ENCODE measurements around the gene CA5A. TPM values are rescaled to one million over a fixed set of nuclear protein-coding genes. Genes with fewer than 3 reads are reported as not detected.

CA5A gene
- total and polyA plus RNA-seq, 9 of the 15 experiments (the other 6 are each of a cell fraction or from before 2014, with no cell fraction given): not detected

DNA sequence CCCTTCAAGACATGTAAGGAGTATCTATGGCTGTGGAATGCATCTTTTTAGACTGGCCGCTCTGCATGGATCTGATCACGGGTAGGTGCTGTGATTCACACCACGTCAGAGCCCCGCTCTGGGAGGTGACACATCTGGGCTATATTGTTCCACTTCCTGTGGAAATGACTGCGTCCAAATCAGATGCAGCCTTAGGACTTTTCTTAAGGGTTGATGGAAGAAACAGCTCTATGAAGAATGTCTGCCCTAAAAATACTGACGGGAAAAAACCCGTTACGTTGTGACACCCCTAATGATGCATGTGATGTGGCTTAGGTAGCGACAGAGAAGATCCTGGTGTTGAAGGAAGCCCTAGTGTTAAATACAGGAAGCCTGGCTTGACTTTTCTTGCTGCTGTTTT, 27.1 kb upstream of the CA5A start:
- Histone ChIP-seq H3K27me3 (ENCODE audit: control insufficient read depth in 2 of 2, insufficient read depth in 2 of 2, low read length in 2 of 2) (no peaks in the 10 kb centered on the region), H3K36me3 (ENCODE audit: control insufficient read depth, insufficient read depth, low read length) (peaks cover 5% of the 10 kb centered on the region; the same call in 1 of the 3 replicates), H3K9me3 (replicated peaks; ENCODE audit: control insufficient read depth, insufficient read depth, low read depth, low read length) (no peaks in the 10 kb centered on the region), H3K4me2 (ENCODE audit: insufficient read depth, low read length) (no peak overlapping the region), H2AFZ (ENCODE audit: low read depth, low read length) (no peak overlapping the region), H3K4me3 (no peak overlapping the region), H3K9me1 (ENCODE audit: control insufficient read depth, insufficient read depth, low read length) (no peaks in the 10 kb centered on the region), H4K20me1 (replicated peaks; ENCODE audit: control insufficient read depth, insufficient read depth, low read length) (peaks cover 10% of the 10 kb centered on the region; the same call in 1 of the 2 replicates), H3K9ac (ENCODE audit: insufficient read depth in 1 of 2, low read depth in 2 of 2, low read length in 2 of 2) (no peak overlapping the region), H3K79me2 (ENCODE audit: control insufficient read depth, insufficient read depth, low read length) (peaks cover 57% of the 10 kb centered on the region), H3K4me1 (replicated peaks in 1 of 2; ENCODE audit: control insufficient read depth in 2 of 2, insufficient read depth in 2 of 2, low read length in 2 of 2) (peaks cover 0 to 35% of the 10 kb centered on the region in 2 experiments; a peak in 2 of 5 replicates), H3K27ac (ENCODE audit: extremely low read depth, low read depth, low read length) (no peak overlapping the region)
- WGBS (ENCODE audit: insufficient coverage, low coverage, missing lambda C conversion rate): 52% methylated on average over 9 of the region's 9 CpGs
- no TSS peak for BruUV-seq (replicated peaks)
- POLR2A ChIA-PET: interaction anchor here (0.6 to 1.4 kb wide), 3 partner anchors 8 to 284 kb away, joined by 3 to 5 read pairs (median 3); no protein-coding TSS in a partner anchor
- DNase-seq (ENCODE audit: extremely low read depth in 1 of 4, low spot score in 3 of 4) (no peak), ATAC-seq (no peak), FAIRE-seq (peak; percentile 51)
- in situ Hi-C loops (cut with MboI): no loop called here
- CTCF ChIA-PET (ENCODE audit: low intra/inter-chr PET ratio): no interaction called here
- peak; percentile 50 for TF ChIP-seq FOSL1 (tag; conservative IDR thresholded peaks at IDR 0.05)
- TF ChIP-seq SMAD3 (CRISPR knock-in tag; conservative IDR thresholded peaks at IDR 0.05): no peak
- TF ChIP-seq, protein P1, sequence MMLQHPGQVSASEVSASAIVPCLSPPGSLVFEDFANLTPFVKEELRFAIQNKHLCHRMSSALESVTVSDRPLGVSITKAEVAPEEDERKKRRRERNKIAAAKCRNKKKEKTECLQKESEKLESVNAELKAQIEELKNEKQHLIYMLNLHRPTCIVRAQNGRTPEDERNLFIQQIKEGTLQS (IDR thresholded peaks at IDR 0.05): 0 out of 2 replicates have a peak, but pooled peaks have one; percentile 14
- TF ChIP-seq, protein P1 (CRISPR knock-in tag; conservative IDR thresholded peaks at IDR 0.05): no peak
- intact Hi-C loops (cut with micrococcal nuclease): no loop called here

DNA sequence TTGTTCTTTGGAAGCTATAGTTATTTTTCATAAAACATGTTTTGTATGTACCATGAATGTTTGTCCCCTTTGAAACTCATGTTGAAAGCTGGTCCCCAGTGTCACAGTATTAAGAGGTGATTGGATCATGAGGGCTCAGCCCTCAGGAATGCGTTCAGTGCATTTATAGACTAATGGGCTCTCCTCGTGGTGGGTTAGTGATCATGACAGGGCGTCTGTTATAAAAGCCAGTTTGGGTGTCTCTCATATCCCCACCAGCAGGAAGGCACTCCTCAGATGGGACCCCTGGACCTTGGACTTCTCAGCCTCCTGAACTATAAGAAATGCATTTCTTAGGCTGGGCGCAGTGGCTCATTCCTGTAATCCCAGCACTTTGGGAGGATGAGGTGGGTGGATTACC, 25.3 kb upstream of the CA5A start:
- H3K27ac ChIP-seq (ENCODE audit: extremely low read depth, low read depth, low read length): no peak overlapping the region
- no peak overlapping the region for H3K4me2 ChIP-seq (ENCODE audit: insufficient read depth, low read length)
- BruUV-seq (replicated peaks): no TSS peak
- peaks cover 10% of the 10 kb centered on the region; the same call in 1 of the 2 replicates for H4K20me1 ChIP-seq (replicated peaks; ENCODE audit: control insufficient read depth, insufficient read depth, low read length)
- no peaks in the 10 kb centered on the region for H3K27me3 ChIP-seq (ENCODE audit: control insufficient read depth in 2 of 2, insufficient read depth in 2 of 2, low read length in 2 of 2)
- no peak overlapping the region for H2AFZ ChIP-seq (ENCODE audit: low read depth, low read length)
- DNase-seq (ENCODE audit: extremely low read depth in 1 of 4, low spot score in 3 of 4) (no peak), ATAC-seq (no peak), FAIRE-seq (peak; percentile 42)
- intact Hi-C loops (cut with micrococcal nuclease) (no loop called here), in situ Hi-C loops (cut with MboI) (no loop called here)
- H3K9me3 ChIP-seq (replicated peaks; ENCODE audit: control insufficient read depth, insufficient read depth, low read depth, low read length): no peaks in the 10 kb centered on the region
- ChIA-PET POLR2A (interaction anchor here (0.9 to 1.9 kb wide), 2 partner anchors 9 to 11 kb away, joined by 5 to 7 read pairs; partner anchors contain the start of gene BANP), CTCF (ENCODE audit: low intra/inter-chr PET ratio) (no interaction called here)
- H3K4me1 ChIP-seq (replicated peaks in 1 of 2; ENCODE audit: control insufficient read depth in 2 of 2, insufficient read depth in 2 of 2, low read length in 2 of 2): peaks cover 5 to 45% of the 10 kb centered on the region in 2 experiments
- H3K79me2 ChIP-seq (ENCODE audit: control insufficient read depth, insufficient read depth, low read length): peaks cover 68% of the 10 kb centered on the region
- H3K9ac ChIP-seq (ENCODE audit: insufficient read depth in 1 of 2, low read depth in 2 of 2, low read length in 2 of 2): no peak overlapping the region
- H3K36me3 ChIP-seq (ENCODE audit: control insufficient read depth, insufficient read depth, low read length): peaks cover 13% of the 10 kb centered on the region; the same call in 2 of the 3 replicates
- TF ChIP-seq, protein P2, sequence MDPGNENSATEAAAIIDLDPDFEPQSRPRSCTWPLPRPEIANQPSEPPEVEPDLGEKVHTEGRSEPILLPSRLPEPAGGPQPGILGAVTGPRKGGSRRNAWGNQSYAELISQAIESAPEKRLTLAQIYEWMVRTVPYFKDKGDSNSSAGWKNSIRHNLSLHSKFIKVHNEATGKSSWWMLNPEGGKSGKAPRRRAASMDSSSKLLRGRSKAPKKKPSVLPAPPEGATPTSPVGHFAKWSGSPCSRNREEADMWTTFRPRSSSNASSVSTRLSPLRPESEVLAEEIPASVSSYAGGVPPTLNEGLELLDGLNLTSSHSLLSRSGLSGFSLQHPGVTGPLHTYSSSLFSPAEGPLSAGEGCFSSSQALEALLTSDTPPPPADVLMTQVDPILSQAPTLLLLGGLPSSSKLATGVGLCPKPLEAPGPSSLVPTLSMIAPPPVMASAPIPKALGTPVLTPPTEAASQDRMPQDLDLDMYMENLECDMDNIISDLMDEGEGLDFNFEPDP (CRISPR knock-in tag; IDR thresholded peaks at IDR 0.05): no peak
- 85% methylated on average over 4 of the region's 4 CpGs for WGBS (ENCODE audit: insufficient coverage, low coverage, missing lambda C conversion rate)
- H3K9me1 ChIP-seq (ENCODE audit: control insufficient read depth, insufficient read depth, low read length): no peaks in the 10 kb centered on the region
- no peak overlapping the region for H3K4me3 ChIP-seq

Measured in K562 (cell line).